Peyer's patch (tissue), 4 donors: ENCODE measurements around the gene PCBP2.

ENCODE experiments used
- CTCF ChIP-seq, 6 experiments: fragments of 450-650 bp in 4 of 6; fragments of 200-600 bp in 2 of 6; sonication (generic) in 1 of 6; IDR thresholded peaks; one replicate each; pipeline ENCODE4 v1.5.1; 2017 to 2019; ENCODE audit warnings: antibody characterized with exemption in 6 of 6, mild to moderate bottlenecking in 3 of 6, moderate library complexity in 1 of 6
- POLR2A ChIP-seq, 2 donors: fragments of 450-650 bp; IDR thresholded peaks; one replicate each; pipeline ENCODE4 v1.5.1; 2017; ENCODE audit warnings: antibody characterized with exemption in 2 of 2, mild to moderate bottlenecking in 2 of 2, moderate library complexity in 2 of 2

- no peak for TF ChIP-seq CTCF (IDR thresholded peaks at IDR 0.05)
- TF ChIP-seq POLR2A (IDR thresholded peaks at IDR 0.05) = no peak
Measured at GRCh38 chr12:53518381-53518780, 66.5 kb downstream of the PCBP2 start.
